Embryonic facial prominence (tissue), 1 donor: ENCODE data around the gene PRKD2.
"Not testable (repeated sequence)": the region's sequence is repeated elsewhere in the genome, so short reads cannot be mapped to it uniquely, and the experiment has no call there.

Experiments used
- DNase-seq: peaks from one replicate; pipeline ENCODE4 v3.0.0-alpha.2; 2016; ENCODE audit errors: extremely low spot score

Gene PRKD2

DNA sequence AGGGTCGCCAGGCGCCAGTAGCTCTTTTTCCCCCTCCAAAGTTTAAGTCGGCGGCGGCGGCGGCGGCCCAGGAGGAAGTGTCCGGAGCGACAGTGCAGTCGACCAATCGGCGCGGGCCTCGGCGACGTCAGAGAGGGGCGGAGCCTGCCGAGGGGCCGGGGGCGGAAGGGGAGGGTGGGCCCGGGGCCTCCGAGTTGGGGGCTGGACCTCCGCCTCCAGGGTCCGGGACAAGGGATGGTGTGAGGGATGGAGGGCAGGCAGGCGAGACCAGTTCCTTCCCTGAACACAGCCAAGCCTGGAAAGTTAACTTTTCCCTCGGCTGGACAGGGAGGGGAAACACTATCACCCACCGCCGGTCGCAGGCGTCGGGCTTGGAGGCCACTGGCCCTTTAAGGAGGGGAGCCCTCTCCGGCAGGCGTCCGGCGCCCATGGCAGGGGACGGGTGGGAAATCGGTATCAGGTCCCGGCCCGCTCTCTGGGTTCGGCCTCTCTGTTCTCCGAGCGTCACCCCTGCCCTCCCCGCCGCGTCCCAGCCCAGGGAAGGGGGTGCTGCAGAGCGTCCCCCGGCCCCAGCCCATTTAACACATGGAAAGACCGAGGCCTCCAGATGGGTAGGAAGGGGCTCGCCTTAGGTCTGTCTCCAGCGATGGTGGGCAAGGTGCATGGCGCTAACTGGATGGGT, at the start of gene PRKD2:
PRKD2 (minus strand) TSS at position 81 of the 682 bp plus-strand sequence. CDS start 744 bp downstream, outside the sequence.
- peak; percentile 86 for DNase-seq

DNA sequence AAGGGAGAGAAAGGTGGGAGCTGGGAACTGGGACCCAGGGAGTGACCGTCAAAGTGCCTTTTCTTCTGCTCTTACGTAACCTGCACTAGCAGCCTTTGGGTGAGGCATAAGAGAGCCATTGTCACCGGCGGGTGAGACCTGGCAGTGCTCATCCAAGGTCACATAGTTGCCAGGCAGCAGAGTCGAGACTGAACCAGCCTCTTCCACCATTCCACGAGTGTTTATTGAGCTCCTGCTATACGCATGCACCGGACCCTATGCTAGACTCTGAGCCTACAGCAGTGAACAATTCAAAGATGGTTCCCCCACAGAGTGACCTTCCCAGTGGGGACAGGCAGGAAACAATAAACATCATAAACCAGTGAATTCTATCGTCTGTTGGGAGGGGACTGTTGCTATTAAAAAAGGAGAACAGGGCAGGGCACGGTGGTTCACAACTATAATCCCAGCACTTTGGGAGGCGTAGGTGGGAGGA, 47.9 kb upstream of the PRKD2 start:
- DNase-seq: no peak

GRCh38 chr19:46762245-46762890, 45.5 kb upstream of the PRKD2 start:
- no peak for DNase-seq

GRCh38 chr19:46761418-46761831, 44.5 kb upstream of the PRKD2 start:
- no peak for DNase-seq

- not testable (repeated sequence) for DNase-seq
These were observed 44.0 kb upstream of the PRKD2 start for GRCh38 chr19:46760897-46761296.

DNA sequence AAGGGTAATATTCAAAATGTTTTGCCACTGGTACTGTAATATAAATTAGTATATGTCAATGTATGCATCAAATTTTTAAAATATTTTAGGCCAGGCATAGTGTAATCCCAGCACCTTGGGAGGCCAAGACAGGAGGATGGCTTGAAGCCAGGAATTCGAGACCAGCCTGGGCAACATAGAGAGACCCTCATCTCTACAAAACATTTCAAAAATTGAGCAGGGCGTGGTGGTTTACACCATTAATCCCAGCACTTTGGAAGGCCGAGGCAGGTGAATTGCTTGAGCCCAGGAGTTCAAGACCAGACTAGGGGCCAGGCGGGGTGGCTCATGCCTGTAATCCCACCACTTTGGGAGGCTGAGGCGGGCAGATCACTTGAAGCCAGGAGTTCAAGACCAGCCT, 43.4 kb upstream of the PRKD2 start:
- no peak for DNase-seq

- DNase-seq: no peak
These were observed 43.0 kb upstream of the PRKD2 start for GRCh38 chr19:46759817-46760333.

GRCh38 chr19:46759206-46759605, 42.3 kb upstream of the PRKD2 start:
- no peak for DNase-seq

DNA sequence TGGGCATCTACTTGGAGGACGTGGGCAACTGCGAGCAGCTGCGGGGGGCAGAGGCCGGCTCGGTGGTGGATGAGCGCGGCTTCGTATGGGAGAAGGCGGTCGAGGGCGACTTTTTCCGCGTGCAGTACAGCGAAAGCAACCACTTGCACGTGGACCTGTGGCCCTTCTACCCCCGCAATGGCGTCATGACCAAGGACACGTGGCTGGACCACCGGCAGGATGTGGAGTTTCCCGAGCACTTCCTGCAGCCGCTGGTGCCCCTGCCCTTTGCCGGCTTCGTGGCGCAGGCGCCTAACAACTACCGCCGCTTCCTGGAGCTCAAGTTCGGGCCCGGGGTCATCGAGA, 39.6 kb upstream of the PRKD2 start:
- no peak for DNase-seq

GRCh38 chr19:46755853-46756543, 39.1 kb upstream of the PRKD2 start:
- no peak for DNase-seq

- no peak for DNase-seq
These were observed 38.4 kb upstream of the PRKD2 start for GRCh38 chr19:46755077-46755852.

DNA sequence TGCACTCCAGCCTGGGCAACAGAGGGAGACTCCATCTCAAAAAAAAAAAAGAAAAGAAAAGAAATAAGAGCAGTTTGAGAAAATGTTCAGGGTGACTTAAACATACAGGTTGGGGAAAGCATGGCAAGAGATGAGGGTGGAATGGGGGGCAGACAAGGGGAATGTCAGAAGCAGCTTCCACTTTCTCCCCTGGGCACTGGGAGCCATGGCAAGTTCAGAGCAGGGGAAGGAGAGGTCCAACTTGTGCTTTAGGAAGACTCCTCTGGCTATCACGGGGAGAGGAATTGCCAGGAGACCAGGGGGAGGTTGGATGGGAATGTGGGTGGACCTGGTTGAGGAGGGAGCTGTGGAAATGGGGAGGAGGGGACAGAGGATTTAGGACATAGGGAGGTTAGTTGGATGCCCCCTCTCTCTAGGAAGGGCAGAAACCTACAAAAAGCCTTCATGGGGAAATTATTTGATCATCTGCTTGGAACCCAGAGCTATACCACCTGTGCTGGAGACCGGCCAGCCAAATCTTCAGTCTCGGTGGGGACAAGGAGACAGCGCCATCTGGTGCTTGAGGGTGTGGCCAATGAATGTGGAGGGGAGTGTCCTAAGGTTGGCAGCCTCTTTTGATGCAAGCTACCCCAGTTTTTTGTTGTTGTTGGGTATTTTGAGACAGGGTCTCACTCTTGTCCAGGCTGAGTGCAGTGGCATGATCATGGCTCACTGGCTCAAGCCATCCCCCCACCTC, 36.7 kb upstream of the PRKD2 start:
- DNase-seq: no peak

GRCh38 chr19:46748325-46749109, 31.6 kb upstream of the PRKD2 start:
- no peak for DNase-seq

DNA sequence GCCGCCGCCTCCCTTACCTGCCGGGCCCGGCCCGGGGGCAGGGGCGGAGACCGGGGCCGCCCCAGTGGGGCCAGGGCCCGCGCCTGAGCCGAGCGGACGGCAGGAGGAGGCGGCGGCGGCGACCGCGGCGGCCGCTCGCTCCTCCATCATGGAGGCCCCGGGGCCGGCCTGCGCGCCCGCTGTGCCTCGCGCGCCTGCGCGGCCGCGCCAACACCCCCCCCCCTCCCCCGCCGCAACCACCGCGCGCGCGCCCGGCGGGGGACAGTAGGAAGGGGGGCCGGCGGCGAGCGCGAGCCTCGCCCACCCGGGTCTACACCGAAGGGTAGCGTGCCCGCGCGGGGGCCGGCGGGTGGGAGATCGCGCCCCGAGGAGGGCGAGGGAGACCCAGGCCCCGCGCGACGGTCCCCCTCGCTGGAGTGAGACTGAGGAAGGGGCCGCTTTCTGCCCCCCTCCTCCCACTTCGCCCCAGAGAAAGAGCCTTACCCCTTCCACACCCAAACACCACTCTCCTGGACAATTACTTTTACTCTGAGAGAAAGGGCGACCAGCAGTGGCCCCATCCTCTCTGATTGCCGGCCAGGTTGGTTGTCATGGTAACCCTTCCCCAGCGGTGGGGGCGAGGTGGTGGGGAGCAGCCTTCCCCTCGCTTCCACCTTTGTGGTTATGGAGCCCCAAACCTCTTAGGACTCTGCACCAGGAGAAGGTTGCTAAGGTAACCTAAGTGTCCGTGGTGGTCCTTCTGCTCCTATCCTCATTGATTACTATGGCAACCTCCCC, 29.6 kb upstream of the PRKD2 start, which contains the start of gene STRN4:
STRN4 (minus strand) TSS at position 170 of the 777 bp plus-strand sequence; CDS start at position 150, 20 bp downstream.
- DNase-seq: no peak

DNA sequence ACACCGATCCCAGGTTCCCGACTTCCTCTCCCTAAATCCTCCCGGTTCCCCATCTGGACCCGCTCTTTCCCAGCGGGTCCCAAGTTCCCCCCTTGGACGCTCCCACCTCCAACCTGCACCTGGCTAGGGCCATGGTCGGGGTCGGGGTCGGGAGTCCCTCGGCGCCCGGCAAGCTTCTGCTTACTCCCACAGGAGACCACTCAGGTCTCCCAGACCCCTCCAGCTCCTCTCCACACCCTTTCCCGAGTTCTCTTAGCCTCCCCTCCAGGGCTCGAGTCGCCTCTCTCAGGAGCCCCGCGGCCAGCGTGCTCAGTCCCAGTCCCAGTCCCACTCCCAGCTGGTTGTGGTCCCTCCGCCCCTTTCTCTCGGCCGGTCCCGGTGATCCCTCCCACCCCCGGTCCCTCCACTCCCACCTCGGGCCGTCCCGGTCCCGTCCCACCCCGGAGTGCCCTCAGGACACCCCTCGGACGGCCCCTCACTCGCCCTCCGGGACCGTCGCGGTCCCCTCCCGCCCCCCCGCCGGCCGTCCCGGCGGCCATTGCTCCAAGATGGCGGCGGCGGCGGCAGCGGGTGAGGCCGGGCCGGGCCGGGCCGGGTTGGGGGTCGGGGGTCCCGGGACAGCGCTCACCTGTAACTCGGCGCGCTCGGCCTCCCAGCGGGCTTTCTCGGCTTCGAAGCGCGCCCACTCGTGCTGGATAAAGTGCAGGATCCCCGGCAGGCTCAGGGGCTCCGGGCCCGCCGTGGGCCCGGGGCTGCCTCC, 28.8 kb upstream of the PRKD2 start, which contains the start of gene FKRP:
FKRP (plus strand) TSS at position 537 of the 760 bp plus-strand sequence. CDS start 9,394 bp downstream, outside the sequence.
- DNase-seq: no peak

- DNase-seq: no peak
These were observed 28.1 kb upstream of the PRKD2 start for GRCh38 chr19:46745030-46745429.

DNA sequence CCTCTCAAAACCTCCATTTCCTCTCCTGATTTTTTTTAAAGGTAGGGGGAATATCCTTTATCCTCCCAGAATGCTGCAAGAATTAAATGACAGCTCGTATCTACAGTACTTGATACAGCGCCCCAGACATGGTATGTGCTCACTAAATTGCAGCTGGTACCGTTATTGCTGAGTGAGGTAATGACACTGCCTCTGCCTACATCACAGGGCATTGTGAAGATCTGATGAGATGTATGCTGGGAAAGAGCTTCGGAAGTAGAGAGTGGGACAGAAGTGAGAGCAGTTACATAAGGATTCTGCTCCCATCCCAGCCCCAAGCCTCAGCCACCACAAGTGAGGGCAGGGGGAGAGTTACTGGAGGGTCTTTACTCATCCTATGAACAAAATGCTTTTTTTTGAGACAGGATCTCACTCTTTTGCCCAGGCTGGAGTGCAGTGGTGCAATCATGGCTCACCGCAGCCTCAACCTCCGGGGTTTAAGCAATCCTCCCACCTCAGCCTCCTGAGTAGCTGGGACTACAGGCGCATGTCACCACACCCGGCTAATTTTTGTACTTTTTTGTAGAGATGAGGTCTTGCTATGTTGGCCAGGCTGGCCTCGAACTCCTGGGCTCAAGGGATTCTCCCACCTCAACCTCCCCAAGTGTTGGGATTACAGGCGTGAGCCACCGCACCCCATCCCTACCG, 27.2 kb upstream of the PRKD2 start:
- no peak for DNase-seq

- no peak for DNase-seq
These were observed 26.1 kb upstream of the PRKD2 start for GRCh38 chr19:46742926-46743480.
